GM13976 (cell line): Measurements from ENCODE around the gene TNFSF15.
"Not testable (repeated sequence)": the region's sequence is repeated elsewhere in the genome, so short reads cannot be mapped to it uniquely, and the experiment has no call there.

Source experiments
- DNase-seq: peaks from one replicate; pipeline ENCODE4 v3.0.0; 2012; ENCODE audit warnings: low spot score
- in situ Hi-C: fragments of 300-500 bp; cut with MboI; formaldehyde crosslinking; loops from one replicate; pipeline ENCODE4 v1.12.0; 2022; ENCODE audit warnings: low sequenced_read_pairs, mixed read lengths, inconsistent platforms; ENCODE audit not compliant: unreplicated experiment
- TF ChIP-seq, protein P1 (sequence below): IDR thresholded peaks from 2 replicates; pipeline ENCODE4 v1.5.1; 2012; ENCODE audit warnings: borderline replicate concordance, mild to moderate bottlenecking; ENCODE audit not compliant: insufficient read depth; ENCODE audit errors: extremely low read depth, missing control alignments, control extremely low read depth

Gene TNFSF15

DNA sequence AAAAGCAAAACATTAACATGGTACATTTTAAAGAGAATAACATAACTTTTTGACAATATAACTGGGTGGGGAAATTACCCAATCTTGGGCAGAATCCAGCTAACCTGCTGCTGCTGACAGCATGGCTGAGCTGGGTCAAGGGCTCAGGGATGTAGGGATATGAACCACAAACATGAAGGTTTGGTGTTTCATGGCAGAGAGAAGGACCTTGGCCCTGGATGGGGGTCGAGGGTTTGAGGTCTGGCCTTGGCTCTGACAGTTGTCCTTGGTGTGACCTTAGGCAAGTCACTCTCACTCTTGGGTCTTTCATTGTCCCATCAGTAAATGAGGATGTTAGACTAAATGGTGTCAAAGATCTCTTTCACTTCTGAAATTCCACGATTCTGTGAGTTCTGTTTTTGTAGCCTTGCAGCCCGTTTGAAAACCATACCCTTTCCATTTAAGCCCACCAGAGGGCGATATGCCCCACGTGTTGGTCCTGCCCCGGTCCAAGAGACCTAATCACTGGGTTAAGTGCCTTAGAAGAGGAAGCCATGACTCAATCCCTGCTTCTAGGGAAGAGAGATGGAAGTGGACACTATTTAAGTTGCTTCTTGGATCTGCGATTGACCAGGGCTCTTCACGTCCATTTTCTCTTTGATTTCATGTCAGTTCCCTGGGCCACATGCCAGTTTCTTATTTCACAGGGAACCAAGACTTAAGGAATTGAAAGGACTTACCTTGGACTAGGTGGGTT, 67.1 kb downstream of the TNFSF15 start:
- TF ChIP-seq, protein P1, sequence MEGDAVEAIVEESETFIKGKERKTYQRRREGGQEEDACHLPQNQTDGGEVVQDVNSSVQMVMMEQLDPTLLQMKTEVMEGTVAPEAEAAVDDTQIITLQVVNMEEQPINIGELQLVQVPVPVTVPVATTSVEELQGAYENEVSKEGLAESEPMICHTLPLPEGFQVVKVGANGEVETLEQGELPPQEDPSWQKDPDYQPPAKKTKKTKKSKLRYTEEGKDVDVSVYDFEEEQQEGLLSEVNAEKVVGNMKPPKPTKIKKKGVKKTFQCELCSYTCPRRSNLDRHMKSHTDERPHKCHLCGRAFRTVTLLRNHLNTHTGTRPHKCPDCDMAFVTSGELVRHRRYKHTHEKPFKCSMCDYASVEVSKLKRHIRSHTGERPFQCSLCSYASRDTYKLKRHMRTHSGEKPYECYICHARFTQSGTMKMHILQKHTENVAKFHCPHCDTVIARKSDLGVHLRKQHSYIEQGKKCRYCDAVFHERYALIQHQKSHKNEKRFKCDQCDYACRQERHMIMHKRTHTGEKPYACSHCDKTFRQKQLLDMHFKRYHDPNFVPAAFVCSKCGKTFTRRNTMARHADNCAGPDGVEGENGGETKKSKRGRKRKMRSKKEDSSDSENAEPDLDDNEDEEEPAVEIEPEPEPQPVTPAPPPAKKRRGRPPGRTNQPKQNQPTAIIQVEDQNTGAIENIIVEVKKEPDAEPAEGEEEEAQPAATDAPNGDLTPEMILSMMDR: peak; percentile 63
- in situ Hi-C loops: loop anchor here (10.0 kb wide), 1 partner anchor 54 kb away; the partner anchor contains the start of gene TEX48
- DNase-seq: peak; percentile 63

DNA sequence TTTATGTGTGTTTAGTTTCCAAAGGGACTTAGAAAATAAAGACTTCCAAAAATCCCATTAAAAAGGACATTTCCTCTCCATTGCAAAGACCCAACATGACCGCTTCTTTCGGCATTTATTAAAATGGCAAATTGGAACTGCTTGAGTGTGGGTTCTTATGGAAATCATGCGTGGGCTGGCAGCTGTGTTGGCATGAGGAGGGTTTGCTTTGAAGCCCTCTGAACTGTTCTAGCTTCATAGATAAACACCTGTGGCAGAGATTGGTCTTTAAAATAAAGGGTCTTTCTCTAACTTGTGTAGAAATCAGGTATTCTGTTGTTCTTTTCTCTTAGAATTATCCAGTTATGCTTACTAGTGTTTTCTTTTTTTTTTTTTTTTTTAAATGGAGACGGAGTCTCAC, 68.0 kb downstream of the TNFSF15 start:
- DNase-seq: no peak
- in situ Hi-C loops: loop anchor here (10.0 kb wide), 1 partner anchor 53 kb away; the partner anchor contains the start of gene TEX48
- TF ChIP-seq, protein P1: no peak

GRCh38 chr9:114737118-114737517, 68.7 kb downstream of the TNFSF15 start:
- TF ChIP-seq, protein P1: no peak
- DNase-seq: no peak
- in situ Hi-C loops: loop anchor here (10.0 kb wide), 1 partner anchor 52 kb away; the partner anchor contains the start of gene TEX48

DNA sequence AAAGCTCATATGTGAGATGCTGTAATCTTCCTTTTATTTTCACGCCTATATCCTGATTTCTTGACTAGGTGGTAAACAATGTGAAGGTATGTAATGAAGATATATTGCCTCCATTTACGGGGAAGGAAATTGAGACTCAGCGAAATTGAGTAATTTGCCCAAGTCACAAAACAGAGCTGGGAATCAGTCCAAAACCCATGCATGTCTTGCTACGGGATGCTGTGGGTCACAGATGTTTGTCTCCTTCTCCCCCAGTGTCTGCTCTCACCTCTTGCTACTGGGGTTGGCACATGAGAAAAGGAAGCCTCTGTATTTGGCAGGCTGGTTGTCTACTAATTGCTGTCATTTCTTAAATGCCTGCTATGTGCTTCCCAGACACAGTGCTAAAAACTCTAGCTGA, 70.1 kb downstream of the TNFSF15 start:
- TF ChIP-seq, protein P1: no peak
- in situ Hi-C loops: loop anchor here (10.0 kb wide), 1 partner anchor 51 kb away; the partner anchor contains the start of gene TEX48
- DNase-seq: no peak

DNA sequence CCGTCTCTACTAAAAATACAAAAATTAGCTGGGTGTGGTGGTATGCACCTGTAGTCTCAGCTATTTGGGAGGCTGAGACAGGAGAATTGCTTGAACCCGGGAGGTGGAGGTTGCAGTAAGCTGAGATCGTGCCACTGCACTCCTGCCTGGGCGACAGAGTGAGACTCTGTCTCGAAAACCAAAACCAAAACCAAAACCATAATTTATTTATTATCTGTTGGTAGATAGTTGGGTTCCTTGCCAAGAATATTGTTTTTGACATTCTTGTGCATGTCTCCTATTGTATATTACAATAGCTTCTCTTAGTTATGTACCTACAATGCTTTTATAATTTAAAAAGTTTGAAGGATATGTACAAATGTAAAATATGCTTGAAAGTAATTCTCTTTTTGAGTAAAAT, 70.7 kb downstream of the TNFSF15 start:
- in situ Hi-C loops: loop anchor here (10.0 kb wide), 1 partner anchor 50 kb away; the partner anchor contains the start of gene TEX48
- DNase-seq: not testable (repeated sequence)
